Stomach (tissue), 4 donors: ENCODE data around the gene ARID1B.

Experiments
- EP300 ChIP-seq: sonication (generic); formaldehyde crosslinking; IDR thresholded peaks from one replicate; pipeline ENCODE4 v1.6.1; 2017; ENCODE audit warnings: antibody characterized with exemption
- POLR2A ChIP-seq, 4 donors: fragments of 450-650 bp; IDR thresholded peaks; one replicate each; pipeline ENCODE4 v1.6.1; 2016; ENCODE audit warnings: antibody characterized with exemption in 4 of 4, control low read depth in 2 of 4, mild to moderate bottlenecking in 1 of 4, moderate library complexity in 1 of 4
- POLR2AphosphoS5 ChIP-seq, 3 donors: sonication (generic); formaldehyde crosslinking; IDR thresholded peaks; one replicate each; pipeline ENCODE4 v1.6.1; 2016; ENCODE audit warnings: antibody characterized with exemption in 3 of 3
- TF ChIP-seq, protein P1 (sequence below), 7 experiments: fragments of 450-650 bp in 4 of 7; fragments of 200-600 bp in 3 of 7; sonication (generic) in 3 of 7; IDR thresholded peaks; one replicate each; pipeline ENCODE4 v1.5.1; 2016 to 2019; ENCODE audit warnings: antibody characterized with exemption in 7 of 7, control low read depth in 2 of 7, mild to moderate bottlenecking in 1 of 7

GRCh38 chr6:157181649-157182048 lies 404.5 kb downstream of the ARID1B start:
- peak in 2 of 3 donors; percentile 55 to 61 for TF ChIP-seq POLR2AphosphoS5 (IDR thresholded peaks at IDR 0.05)
- TF ChIP-seq, protein P1, sequence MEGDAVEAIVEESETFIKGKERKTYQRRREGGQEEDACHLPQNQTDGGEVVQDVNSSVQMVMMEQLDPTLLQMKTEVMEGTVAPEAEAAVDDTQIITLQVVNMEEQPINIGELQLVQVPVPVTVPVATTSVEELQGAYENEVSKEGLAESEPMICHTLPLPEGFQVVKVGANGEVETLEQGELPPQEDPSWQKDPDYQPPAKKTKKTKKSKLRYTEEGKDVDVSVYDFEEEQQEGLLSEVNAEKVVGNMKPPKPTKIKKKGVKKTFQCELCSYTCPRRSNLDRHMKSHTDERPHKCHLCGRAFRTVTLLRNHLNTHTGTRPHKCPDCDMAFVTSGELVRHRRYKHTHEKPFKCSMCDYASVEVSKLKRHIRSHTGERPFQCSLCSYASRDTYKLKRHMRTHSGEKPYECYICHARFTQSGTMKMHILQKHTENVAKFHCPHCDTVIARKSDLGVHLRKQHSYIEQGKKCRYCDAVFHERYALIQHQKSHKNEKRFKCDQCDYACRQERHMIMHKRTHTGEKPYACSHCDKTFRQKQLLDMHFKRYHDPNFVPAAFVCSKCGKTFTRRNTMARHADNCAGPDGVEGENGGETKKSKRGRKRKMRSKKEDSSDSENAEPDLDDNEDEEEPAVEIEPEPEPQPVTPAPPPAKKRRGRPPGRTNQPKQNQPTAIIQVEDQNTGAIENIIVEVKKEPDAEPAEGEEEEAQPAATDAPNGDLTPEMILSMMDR (IDR thresholded peaks at IDR 0.05) = no peak
- no peak for TF ChIP-seq POLR2A (IDR thresholded peaks at IDR 0.05)
- no peak for TF ChIP-seq EP300
